Measurements from ENCODE around the gene DAB1. TPM values are rescaled to one million over a fixed set of nuclear protein-coding genes. Genes with fewer than 3 reads are reported as not detected.

The DAB1 gene
- total and polyA plus RNA-seq, 2 of the 8 experiments (the other 6 are each of a cell fraction or from before 2014, with no cell fraction given): 4.4 to 11.8 TPM

DNA sequence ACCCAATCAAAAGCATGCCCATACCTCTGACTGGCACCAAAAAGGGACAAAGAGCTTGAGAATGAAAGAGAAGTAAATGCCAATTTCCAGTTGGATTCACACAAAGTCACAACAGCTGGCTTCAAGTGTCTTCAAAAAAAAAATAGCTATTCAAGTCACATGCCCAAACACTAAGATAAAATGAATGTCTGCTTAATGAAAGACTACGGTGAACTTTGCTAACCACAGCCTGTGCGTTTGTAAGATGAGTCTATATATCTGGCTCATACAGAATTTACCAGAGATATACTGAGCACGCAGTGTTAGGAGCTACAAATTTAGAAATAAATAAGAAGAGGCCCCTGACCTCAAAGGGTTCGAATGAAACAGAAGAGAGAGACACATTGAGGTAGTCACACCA, 73.2 kb downstream of the DAB1 start:
- DNase-seq (ENCODE audit: low read depth in 1 of 2, low spot score in 2 of 2): no peak

More for the DNA sequence above, 73.2 kb downstream of the DAB1 start:
- no peak overlapping the region for H3K4me2 ChIP-seq (ENCODE audit: insufficient read depth in 1 of 2, low read depth in 2 of 2, low read length in 2 of 2)
- H3K23ac ChIP-seq (ENCODE audit: insufficient read length): no peak overlapping the region
- H3K18ac ChIP-seq (ENCODE audit: extremely low read depth, low read length): no peak overlapping the region
- no peak overlapping the region for H3K4me3 ChIP-seq (ENCODE audit: extremely low read depth in 1 of 4, insufficient read depth in 2 of 4, low read depth in 3 of 4, low read length in 4 of 4)
- H3K27ac ChIP-seq (ENCODE audit: low read depth, low read length): no peak overlapping the region
- H2BK15ac ChIP-seq (ENCODE audit: low read length): no peak overlapping the region
- TF ChIP-seq SP2 (IDR thresholded peaks at IDR 0.05; ENCODE audit: low read length) (no peak), EP300 (IDR thresholded peaks at IDR 0.05; ENCODE audit: borderline replicate concordance in 1 of 2, low read depth in 2 of 2, low read length in 2 of 2) (no peak), CTBP2 (IDR thresholded peaks at IDR 0.05; ENCODE audit: borderline replicate concordance, insufficient read depth, insufficient read length, low read length) (no peak), HDAC6 (IDR thresholded peaks at IDR 0.05; ENCODE audit: low read depth, low read length) (no peak), JUND (IDR thresholded peaks at IDR 0.05; ENCODE audit: low read length) (no peak), KDM5A (IDR thresholded peaks at IDR 0.05; ENCODE audit: low read length) (no peak), ZNF274 (IDR thresholded peaks at IDR 0.05; ENCODE audit: borderline replicate concordance, extremely low read depth, low read length) (no peak), NRF1 (IDR thresholded peaks at IDR 0.05; ENCODE audit: low read depth, low read length) (no peak), SP1 (IDR thresholded peaks at IDR 0.05; ENCODE audit: low read depth, low read length) (no peak), SP4 (IDR thresholded peaks at IDR 0.05; ENCODE audit: low read length) (no peak), RAD21 (IDR thresholded peaks at IDR 0.05 in 1 of 2, conservative IDR thresholded peaks at IDR 0.05 in 1 of 2; ENCODE audit: low read depth in 2 of 2, low read length in 2 of 2) (no peak)
- no peaks in the 10 kb centered on the region; the same call in 1 of the 2 replicates for H3K23me2 ChIP-seq (ENCODE audit: low read depth, low read length)
- H3K4me1 ChIP-seq (replicated peaks in 1 of 4; ENCODE audit: control insufficient read depth in 3 of 4, insufficient read depth in 4 of 4, low read length in 3 of 4): no peaks in the 10 kb centered on the region; a peak in 2 of 7 replicates
- H3K79me2 ChIP-seq (ENCODE audit: control insufficient read depth in 1 of 2, insufficient read depth in 2 of 2, low read length in 2 of 2): no peaks in the 10 kb centered on the region
- H4K5ac ChIP-seq (ENCODE audit: insufficient read length, low read depth, low read length): no peak overlapping the region
- no peak overlapping the region for H2AK5ac ChIP-seq (ENCODE audit: low read depth, low read length)
- CTCF ChIA-PET (ENCODE audit: partially characterized antibody): interaction anchor here (1.2 to 1.6 kb wide), 2 partner anchors 17 to 121 kb away, joined by 3 to 4 read pairs; no protein-coding TSS in a partner anchor
- no peaks in the 10 kb centered on the region for H4K20me1 ChIP-seq (replicated peaks in 1 of 2; ENCODE audit: control insufficient read depth in 1 of 2, insufficient read depth in 2 of 2, low read length in 2 of 2)
- H2AFZ ChIP-seq (ENCODE audit: low read length): no peak overlapping the region
- no peak overlapping the region for H3K4ac ChIP-seq (replicated peaks; ENCODE audit: insufficient read length, low read depth, low read length)
- H4K8ac ChIP-seq (ENCODE audit: extremely low read depth, insufficient read depth, low read length): no peak overlapping the region
- H3K27me3 ChIP-seq (replicated peaks in 1 of 4; ENCODE audit: control insufficient read depth in 3 of 4, extremely low read depth in 1 of 4, insufficient read depth in 3 of 4, low read length in 3 of 4): no peaks in the 10 kb centered on the region
- H3K9me3 ChIP-seq (ENCODE audit: insufficient read depth in 2 of 2, low read depth in 1 of 2, low read length in 1 of 2): no peaks in the 10 kb centered on the region
- POLR2A ChIA-PET (ENCODE audit: partially characterized antibody): no interaction called here
- FAIRE-seq: no peak
- H2BK5ac ChIP-seq (ENCODE audit: low read depth, low read length): no peak overlapping the region
- no peaks in the 10 kb centered on the region for H3K36me3 ChIP-seq (ENCODE audit: control insufficient read depth in 2 of 4, insufficient read depth in 4 of 4, low read length in 3 of 4)
- no peak overlapping the region for H3K56ac ChIP-seq (replicated peaks; ENCODE audit: insufficient read length, low read depth, low read length)
- no peak overlapping the region for H2BK120ac ChIP-seq (replicated peaks; ENCODE audit: low read depth, low read length)
- H2BK12ac ChIP-seq (ENCODE audit: low read depth, low read length): no peak overlapping the region
- no peak overlapping the region for H2BK20ac ChIP-seq (ENCODE audit: low read length)
- H4K91ac ChIP-seq (replicated peaks; ENCODE audit: insufficient read length, low read length): no peak overlapping the region
- H3K9ac ChIP-seq (replicated peaks in 1 of 4; ENCODE audit: extremely low read depth in 1 of 4, low read depth in 3 of 4, low read length in 3 of 4): no peak overlapping the region
- 54% methylated on average over 4 of the region's 4 CpGs; no CpG with 5 or more reads in 1 of the 2 experiments for WGBS, 2 experiments (ENCODE audit: extremely low coverage in 1 of 2, insufficient coverage in 1 of 2, insufficient read length in 1 of 2, insufficient replicate concordance in 2 of 2, low coverage in 1 of 2, low lambda C conversion rate in 2 of 2, missing lambda C conversion rate in 1 of 2)
- H3K14ac ChIP-seq (ENCODE audit: insufficient read length): no peak overlapping the region
- H3K79me1 ChIP-seq (ENCODE audit: low read depth, low read length): peaks cover 4% of the 10 kb centered on the region

All from H1 (cell line).